PC-9 (cell line): ENCODE measurements around the gene SLAMF1.

Source experiments
- CTCF ChIP-seq: fragments of 200-600 bp; sonication (generic); conservative IDR thresholded peaks from 2 replicates; pipeline ENCODE4 v1.6.1; 2017; ENCODE audit warnings: mixed run types, antibody characterized with exemption, mild to moderate bottlenecking, moderate library complexity
- EZH2 ChIP-seq: fragments of 200-600 bp; sonication (generic); IDR thresholded peaks from 2 replicates; pipeline ENCODE4 v1.8.0; 2017; ENCODE audit warnings: antibody characterized with exemption, low read depth

- TF ChIP-seq CTCF (no peak), EZH2 (no peak)
These were observed 35.0 kb upstream of the SLAMF1 start for GRCh38 chr1:160681891-160682140.
